HG03460 (cell line): ENCODE results near the gene SF3B3.

Source experiments
- ATAC-seq: cut with Tn5 transposase; IDR thresholded peaks from one replicate; pipeline ENCODE4 v1.9.1; 2021; ENCODE audit not compliant: unreplicated experiment

Gene SF3B3

DNA sequence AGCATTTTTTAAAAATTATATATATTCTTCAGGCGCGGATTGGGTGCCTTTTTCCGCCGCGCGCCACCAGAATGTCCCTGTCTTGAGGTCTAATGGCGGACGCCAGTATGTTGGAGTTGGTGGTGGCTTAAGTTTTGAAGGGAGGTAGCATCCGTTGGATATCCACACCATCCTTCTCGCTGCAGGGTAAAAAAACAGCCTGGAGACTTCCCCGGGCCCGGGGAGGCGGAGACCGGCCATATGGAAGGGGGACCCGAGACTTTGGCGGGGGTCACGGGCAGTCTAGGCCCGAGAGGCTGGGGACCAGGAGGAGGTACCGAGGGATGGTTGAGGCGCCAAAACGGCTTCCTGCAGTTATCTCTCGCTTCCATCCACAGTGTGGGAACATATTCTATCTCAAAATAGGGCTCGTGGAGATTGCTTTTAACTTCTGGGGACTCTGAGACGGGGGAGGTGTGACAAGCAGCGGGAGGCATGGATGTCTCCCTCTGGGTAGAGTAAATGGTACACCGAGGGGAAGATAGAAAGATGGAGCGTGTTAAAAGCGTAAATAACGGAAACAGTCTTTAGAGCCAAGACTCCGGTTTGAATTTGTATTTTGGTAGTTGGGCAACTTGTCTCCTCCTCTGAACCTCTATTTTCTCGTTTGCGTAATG is at the start of gene SF3B3:
TSS of gene SF3B3 (plus strand) at position 74 of the 656 bp plus-strand sequence. CDS start 2,841 bp downstream, outside the sequence.
- peak; percentile 46 for ATAC-seq

DNA sequence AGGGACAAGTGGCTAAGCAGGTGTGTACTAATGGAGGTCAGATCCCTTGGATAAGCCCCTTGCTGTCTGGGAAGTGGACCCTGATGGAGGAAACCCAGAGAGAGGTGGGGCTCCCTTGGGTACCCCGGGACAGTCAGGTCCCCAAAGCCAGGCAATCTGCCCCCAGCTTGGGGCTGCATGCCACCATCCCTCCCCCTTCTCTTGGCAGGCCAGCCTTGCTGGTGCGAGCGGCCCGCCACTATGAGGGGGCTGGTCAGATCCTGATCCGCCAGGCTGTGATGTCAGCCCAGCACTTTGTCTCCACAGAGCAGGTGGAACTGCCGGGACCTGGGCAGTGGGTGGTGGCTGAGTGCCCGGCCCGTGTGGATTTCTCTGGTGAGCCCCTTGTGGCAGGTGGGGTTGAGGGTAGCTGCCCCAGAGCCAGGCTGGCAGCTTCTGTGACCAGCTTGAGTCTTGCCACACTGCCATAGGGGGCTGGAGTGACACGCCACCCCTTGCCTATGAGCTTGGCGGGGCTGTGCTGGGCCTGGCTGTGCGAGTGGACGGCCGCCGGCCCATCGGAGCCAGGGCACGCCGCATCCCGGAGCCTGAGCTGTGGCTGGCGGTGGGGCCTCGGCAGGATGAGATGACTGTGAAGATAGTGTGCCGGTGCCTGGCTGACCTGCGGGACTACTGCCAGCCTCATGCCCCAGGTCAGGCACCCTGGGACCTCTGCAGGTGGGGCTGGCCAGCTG is 49.1 kb upstream of the SF3B3 start:
- no peak for ATAC-seq

DNA sequence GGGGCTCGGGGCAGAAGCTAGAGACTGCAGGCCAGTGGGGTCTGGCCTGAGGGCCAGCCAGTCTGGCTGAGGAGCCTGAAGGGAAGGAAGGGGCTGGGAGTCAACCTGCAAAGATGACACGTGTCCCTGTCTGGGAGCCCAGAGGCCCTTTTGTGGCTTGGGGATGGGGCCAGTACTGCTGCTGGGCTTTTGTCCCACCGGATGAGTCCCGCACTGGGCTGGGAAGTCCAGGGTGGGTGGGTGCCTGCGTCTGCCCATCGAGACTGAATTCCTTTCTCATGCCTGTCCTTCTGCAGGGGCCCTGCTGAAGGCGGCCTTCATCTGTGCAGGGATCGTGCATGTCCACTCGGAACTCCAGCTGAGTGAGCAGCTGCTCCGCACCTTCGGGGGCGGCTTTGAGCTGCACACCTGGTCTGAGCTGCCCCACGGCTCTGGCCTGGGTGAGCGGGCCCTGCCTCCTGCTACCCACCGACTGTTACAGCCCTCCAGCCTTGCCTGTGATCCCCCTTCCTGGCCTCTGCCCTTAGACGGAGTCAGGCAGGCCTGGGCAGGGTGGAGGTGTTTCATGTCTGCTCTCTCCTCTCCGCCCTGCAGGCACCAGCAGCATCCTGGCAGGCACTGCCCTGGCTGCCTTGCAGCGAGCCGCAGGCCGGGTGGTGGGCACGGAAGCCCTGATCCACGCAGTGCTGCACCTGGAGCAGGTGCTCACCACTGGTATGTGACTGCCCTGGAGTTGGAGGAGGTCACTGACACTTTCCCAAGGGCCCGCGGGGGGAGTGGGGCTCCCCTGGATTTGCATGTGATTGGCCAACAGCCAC is 48.4 kb upstream of the SF3B3 start:
- ATAC-seq = no peak

GRCh38 chr16:70476272-70477020 is 47.2 kb upstream of the SF3B3 start:
- peak; percentile 88 for ATAC-seq

DNA sequence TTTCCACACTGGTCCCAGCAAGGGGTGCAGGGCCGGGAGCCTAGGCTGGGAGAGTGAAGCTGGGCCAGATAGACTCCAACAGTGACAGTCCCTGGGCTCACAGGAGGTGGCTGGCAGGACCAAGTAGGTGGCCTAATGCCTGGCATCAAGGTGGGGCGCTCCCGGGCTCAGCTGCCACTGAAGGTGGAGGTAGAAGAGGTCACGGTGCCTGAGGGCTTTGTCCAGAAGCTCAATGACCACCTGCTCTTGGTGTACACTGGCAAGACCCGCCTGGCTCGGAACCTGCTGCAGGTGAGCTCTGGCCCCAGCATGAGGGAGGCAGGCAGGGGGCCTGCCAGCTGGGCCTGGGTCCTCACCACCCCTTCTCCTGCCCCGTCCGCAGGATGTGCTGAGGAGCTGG is 45.4 kb upstream of the SF3B3 start:
- ATAC-seq = no peak

GRCh38 chr16:70478912-70479341 is 44.7 kb upstream of the SF3B3 start:
- ATAC-seq = no peak

DNA sequence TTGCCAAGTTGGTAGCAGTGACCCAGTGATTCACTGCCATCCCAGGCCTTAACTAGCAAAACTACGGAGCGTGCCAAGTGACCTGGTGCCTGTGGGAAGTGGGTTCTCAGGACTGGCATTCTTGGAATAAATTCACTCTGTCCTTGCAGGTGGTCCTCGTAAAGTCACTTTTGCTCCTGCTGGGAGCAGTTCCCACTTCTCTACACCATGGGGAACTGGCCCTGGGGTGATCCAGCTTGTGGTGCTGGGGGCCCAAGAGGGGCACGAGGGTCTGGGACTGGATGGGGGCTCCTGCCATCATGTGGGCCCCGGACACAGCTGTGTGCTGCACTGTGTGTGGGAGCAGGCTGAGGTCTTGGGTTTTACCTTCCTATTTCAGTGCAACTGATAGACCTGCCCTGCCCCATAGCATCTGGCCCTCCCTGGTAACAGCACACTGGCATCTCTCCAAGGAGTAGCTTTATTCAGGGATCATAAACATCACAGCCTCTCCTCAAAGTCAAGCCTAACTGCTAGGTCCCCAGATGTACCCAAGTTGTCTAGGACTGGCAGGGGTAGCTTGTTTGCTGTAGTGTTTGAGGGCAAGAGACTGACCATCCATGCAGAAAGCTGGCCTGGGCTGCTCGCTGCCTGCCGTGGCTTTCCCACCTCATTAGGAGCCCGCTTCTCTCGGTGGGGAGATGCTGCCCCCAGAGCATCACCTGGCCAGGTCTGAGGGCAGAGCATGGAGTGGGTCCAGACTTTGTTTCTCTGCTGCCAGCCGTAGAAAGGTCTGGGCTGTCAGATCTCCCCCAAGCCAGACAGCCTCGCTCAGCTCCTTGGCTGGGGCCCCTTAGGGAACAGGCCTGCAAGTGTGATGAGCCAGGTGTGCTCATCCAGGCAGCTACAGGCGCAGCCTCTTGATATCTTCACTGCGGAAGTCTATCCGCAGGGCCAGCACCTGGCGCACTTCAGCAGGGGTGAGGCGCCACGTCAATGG is 43.2 kb upstream of the SF3B3 start:
- ATAC-seq = no peak

- ATAC-seq = no peak
Measured at GRCh38 chr16:70481929-70482536, 41.6 kb upstream of the SF3B3 start.

GRCh38 chr16:70482624-70483023 is 41.0 kb upstream of the SF3B3 start:
- ATAC-seq = no peak

DNA sequence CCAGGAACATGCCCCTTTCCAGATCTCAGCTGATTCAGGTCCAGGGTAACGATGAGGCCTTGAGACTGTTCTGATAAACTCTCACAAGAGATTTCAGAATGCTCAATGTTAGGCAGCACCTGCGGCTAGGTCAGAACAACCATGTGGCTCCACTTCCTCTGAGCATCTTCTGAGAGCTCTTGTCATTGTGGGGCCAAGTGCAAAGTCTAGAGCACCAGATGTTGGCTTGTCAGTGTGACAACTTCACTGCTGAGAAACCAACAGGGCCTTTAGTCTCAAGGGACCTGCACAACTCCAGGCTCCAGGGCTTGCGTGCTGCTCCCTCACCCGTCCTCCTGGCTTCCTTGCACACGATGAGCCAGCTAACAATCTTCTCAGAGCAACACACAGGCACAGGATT is 40.2 kb upstream of the SF3B3 start:
- ATAC-seq = no peak

GRCh38 chr16:70484867-70485266 is 38.7 kb upstream of the SF3B3 start:
- ATAC-seq = no peak

DNA sequence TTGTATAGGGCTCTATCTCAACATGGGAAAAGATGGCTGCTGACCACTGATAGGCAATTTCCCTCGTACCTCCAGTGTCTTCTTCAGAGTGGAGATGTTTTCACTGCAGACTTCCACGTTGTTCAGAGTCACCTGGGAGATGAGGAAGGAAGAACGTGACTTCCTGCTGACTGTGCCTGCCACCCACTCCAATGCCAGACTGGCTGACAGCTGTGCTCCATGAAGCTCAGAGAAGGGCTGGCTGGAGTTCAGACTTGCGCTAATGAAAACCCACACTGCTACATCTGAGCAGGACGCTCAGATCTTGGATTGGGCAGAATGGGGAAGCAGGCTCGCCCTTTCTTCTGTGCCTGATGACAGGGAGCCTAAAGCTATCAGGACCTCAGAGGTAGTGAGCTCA is 33.4 kb upstream of the SF3B3 start:
- no peak for ATAC-seq

- no peak for ATAC-seq
Measured at GRCh38 chr16:70493802-70494201, 29.8 kb upstream of the SF3B3 start.

- ATAC-seq = no peak
Measured at GRCh38 chr16:70494202-70494770, 29.3 kb upstream of the SF3B3 start.

GRCh38 chr16:70494777-70495176 is 28.8 kb upstream of the SF3B3 start:
- no peak for ATAC-seq

GRCh38 chr16:70495425-70496182 is 28.0 kb upstream of the SF3B3 start:
- no peak for ATAC-seq

DNA sequence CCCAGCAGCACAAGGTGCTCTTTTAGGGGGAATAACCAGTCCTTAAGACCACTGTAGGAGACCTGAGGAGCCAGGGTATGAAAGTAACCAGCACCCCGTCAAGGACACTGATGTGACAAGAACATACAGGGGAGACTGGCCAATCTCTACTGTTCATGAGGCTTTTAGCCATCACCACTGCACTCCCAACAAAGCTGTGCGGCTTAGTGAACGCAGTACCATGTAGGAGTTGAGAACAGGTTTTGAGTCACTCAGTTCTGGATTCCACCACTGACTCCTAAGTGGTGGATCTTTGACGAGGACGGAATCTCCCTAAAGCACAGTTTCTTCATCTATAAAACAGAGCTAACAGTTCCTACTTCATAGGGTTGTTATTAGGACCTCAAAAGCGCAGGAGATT is 27.1 kb upstream of the SF3B3 start:
- no peak for ATAC-seq

DNA sequence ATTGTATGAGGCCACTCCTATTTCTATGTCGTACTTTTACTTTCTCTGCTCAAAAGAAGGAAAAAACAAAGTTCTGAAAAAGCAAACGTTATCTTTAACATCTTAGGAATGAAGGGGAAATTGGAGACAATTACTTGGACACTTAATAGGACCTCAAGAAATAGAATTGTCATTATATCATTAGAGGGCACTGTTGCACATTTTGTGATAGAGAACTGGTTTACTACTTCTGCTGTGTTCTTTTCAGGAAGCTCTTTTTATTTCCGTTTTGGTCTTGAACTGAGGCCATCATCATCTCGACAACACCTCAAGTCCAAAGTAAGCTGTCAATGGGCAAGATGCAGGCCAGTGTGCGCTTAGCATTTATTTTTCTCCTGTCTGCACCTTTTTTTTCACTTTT is 14.9 kb upstream of the SF3B3 start:
- no peak for ATAC-seq
